OCI-M2 (cell line): ENCODE measurements around the gene CPSF2.

Experiments used
- DNase-seq: peaks from one replicate; lab custom pipeline; 2025; ENCODE audit not compliant: unreplicated experiment; lab: John Stamatoyannopoulos, UW

Gene CPSF2

DNA sequence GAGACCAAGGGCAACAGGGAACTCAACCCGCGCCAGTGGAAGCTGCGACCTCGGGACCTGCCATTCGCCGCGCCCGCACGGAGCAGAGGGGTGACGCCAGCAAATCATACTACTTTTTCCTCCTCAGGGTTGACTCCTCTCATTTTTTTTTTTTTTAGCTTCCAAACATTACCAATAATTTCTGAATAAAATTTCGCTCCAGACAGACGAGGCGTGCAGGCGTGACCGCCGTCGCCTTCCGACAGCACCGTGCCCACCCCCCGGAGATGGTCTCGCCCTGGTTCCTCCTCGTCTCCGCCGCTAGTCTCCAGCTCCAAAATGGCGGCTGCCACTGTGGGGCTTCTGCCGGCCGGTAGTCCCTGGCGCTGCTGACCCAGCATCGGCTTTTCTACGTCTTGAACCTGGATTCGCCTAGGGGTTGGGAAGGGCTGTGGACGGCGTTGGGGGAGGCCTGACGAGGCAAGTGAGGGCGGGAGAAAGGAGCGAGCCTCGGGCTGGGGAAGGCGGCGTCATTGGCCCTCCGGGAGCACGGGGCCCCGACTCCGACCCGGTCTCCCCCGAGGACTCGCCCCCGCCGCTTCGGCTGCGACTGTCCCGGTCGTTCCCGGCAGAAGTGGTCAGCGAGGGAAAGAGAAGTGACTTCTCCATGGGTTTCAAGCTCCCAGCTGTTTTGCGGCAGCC, at the start of gene CPSF2, which contains the start of gene NDUFB1:
Gene CPSF2, plus strand, starts transcription at position 300 of the 681 bp plus-strand sequence. CDS start 9,016 bp downstream, outside the sequence.
Gene NDUFB1, minus strand, starts transcription at position 37 of the 681 bp plus-strand sequence. CDS start 4,069 bp downstream, outside the sequence.
- DNase-seq = peak; percentile 48

DNA sequence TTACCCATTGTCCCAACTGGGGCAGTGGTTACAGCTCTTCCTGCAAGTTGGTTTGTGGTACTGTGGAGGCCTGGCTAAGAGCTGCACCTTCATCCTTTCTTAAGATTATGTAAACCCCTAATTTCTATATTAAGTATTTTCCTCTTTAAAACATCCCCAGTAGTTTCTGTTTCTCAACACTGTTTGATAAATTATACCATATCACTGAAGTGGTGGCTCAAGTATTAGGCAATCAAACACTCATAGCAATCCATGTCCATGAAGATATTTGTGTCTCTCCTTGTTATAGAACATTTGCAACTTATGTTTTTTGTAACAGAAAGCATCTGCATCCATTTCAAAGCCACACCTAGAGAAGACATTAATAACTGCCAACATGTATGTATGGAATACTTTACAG, 47.2 kb upstream of the CPSF2 start:
- no peak for DNase-seq

DNA sequence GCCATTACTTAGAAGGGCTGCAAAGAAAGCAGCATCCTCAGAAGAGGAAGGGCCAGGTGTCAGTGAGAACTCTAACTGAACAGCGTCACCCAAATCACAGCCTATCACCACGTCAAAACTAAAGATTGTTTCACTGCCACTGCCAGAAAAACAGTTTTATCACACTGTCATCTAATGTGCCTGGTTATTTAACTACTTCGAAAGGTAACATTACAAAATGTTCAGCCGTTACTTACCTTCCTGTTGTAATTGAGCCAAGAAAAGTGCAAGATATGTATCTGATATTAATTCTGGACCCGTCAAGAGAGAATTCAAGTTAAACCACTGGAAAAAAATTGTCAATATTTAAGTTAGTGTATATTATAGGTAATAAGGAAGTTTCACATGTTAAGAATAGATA, 33.3 kb upstream of the CPSF2 start:
- no peak for DNase-seq

DNA sequence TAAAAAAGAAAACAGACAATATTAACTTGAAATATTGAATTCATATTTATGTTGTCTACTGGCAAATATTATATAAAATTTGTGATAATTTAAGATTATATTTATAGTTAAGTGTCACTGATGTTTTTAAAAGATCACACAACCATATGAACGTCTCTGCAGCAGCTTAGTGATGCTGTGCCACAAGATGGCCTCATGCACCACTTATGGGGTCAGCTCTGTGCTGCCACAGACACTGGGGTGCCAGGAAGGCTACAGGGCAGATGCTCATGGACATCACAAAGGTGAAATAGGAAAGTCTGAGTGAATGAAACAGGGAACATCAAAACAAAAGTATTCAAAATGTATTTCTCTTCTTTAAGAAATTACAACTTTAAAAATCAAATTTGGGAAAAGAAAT, 28.4 kb upstream of the CPSF2 start:
- no peak for DNase-seq

DNA sequence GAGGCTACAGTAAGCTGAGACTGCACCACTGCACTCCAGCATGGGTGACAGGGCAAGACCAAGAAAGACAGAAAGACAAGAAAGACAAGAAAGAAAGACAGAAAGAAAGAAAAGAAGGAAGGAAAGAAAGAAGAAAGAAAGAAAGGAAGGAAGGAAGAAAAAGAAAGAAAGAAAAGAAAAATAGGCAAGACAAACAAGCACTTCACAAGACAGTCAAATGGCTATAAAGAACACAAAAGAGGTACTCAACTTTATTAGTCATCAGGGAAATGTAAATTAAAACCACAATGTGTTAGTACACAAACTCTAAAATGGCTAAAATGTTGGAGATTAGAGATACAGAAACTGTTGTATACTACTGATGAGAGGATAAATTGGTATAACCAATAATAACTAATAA, 22.0 kb upstream of the CPSF2 start:
- DNase-seq = no peak

DNA sequence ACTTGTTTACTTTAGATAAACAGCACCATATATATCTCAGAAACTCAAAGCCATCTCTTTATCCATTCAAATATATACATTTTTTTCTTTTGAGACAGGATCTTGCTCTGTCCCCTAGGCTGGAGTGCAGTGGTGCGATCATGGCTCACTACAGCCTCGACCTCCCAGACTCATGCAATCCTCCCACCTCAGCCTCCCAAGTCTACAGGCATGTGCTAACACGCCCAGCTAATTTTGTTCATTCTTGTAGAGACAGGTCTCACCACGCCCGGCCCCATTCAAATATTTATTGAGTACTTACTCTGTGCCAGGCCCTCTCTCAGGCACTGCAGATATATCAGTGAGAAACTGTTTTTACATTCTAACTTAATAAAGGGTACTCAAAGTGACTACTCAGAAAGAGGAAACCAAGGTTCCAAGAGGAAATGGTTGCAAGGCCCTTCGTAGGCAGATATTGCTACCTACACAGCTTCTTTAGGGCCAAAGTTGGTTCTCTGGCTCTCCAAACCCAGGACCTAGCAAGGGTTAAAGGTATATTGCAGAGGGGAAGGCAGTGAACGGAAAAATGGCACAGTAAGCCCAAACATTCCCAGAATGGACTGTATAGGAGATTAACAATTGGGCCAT, 18.3 kb upstream of the CPSF2 start:
- DNase-seq = no peak

DNA sequence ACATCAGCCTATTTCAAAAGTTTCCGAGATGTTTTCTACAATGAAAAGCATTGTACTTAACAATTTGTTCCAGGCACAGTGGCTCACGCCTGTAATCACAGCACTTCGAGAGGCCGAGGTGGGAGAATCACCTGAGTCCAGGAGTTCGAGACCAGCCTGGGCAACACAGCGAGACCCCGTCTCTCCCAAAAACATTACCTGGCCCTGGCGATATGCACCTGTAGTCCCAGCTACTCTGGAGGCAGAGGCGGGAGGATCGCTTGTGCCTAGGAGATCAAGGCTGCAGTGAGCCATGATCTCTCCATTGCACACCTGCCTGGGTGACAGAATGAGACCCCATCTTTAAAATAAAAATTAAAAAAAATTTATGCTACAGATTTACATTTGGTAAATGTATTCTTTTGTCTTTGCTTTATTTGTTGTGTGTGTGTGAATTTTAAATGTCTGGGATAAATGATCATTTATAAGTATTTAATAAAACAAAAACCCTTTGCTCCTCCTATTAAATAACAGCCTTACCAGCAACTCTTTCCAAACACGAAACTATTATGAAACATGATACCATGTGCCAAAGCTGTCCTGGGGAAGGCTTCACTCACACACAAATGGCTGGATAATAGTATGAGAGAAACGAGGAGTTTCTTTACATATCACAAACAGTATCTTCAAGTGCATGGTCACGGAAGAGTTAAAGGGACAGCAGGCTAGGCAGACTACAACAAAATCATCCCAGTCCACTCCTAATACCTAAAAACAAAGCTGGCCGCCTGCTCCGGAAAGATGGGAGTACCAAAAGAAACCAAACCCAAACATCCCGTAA, 16.5 kb upstream of the CPSF2 start:
- no peak for DNase-seq

DNA sequence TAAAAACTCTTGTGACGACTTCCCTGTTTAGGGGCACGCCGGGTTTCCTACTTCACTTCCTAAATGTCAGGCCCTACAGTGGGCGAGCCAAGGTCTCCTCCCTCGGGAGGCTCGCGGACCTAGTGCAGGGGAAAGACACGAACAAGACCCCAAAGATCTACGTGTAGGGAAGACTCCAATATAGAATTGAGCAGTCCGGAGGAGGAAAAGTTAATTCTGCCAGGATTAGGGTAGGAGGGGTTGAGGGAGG, 16.0 kb upstream of the CPSF2 start:
- no peak for DNase-seq

DNA sequence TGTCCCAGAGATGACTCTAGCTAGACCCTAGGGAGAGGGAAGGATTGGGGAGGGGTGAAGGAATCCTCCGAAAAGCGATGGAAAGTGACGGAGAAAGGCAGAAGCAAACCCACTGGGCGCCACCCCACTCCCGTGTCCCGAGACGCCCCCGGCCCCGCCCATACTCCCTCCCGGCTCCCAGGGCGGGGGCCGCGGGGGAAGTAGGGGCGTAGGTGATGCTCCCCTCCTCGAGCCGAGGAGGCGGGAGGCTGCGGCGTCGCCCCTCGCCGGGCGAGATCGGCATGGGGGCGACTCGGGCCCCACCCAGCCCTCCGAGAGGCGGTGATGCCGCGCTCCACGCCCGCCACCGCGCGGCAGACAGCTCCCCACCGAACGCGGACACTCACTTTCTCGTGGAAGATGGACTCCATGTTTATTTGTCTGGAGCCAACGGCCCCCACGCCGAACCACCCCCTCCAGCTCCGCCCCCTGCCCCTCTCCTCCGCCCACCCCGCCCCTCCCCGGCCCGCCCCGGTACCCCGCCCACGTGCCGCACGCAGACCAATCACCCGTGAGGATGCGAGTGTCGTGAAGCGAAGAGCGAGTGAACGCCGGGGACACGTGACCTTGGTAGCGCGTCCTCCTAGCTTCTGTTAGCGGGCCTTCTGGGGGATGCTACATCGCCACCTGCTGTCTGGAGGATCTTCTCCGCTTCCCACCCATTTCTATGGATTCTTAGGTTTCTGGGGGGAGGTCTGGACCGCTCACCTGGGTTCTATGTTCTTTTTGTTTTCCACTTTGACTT, 15.4 kb upstream of the CPSF2 start, which contains the start of gene ATXN3:
Gene ATXN3, minus strand, starts transcription at position 440 of the 784 bp plus-strand sequence. Its CDS starts 30 bp downstream, at position 410.
- peak; percentile 79 for DNase-seq

DNA sequence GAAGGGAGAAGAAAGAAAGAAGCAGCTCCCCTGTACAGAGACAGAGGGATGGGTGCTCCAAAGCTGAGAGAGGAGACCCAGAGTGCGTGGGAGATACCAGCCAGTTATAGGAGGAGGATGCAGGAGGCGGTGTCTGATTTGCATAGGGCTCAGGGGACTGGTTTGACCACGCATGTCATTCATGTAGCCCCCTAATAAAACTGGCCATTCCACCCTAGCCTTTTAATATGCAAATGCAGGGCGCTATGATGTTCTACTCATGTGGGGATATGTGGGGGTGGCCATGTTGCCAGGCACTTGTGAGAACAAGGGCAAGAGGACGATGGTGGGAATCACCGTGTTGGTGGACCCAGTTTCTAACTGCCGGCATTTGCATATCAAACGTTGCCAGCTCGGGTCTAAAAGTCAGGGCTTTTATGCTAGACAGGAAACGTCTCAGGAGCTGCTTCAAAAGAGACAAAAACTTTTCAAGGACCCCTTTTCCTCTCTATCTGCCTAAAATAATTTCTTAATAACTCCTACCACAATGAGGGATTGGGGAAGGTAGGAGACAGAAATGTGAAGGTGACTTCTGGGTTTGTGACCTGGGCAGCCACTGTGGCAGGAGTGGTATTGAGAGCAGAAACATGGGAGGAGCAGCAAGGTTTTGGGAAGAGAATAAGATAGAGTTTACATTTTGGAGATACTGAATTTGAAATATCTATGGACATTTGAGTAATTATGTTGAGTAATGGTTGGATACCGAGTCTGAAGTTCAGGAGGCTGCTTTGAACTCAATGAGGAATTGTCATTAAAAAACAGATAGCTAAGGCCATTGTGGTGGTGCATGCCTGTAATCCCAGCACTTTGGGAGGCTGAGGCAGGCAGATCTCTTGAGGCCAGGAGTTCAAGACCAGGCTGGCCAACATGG, 13.2 kb upstream of the CPSF2 start:
- no peak for DNase-seq

DNA sequence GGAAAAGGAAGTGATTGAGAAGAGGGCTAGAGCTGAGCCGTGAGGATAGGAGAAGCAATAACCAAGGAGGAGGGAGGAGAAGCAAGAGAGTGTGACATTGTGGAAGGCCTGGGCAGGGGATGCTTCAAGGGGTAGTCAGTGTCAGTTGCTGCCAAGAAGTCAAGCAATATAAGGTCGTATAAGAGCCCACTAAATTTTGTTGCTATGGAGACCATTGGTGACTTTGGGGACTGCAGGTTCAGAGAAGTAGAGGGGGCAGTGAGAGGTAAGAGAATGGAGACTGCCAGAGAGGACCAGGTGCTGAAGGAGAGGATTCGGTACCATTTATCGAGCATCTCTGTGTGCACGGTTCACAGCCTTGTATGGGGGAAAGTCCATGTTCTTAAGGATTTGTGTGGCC, 12.3 kb upstream of the CPSF2 start:
- DNase-seq = no peak

DNA sequence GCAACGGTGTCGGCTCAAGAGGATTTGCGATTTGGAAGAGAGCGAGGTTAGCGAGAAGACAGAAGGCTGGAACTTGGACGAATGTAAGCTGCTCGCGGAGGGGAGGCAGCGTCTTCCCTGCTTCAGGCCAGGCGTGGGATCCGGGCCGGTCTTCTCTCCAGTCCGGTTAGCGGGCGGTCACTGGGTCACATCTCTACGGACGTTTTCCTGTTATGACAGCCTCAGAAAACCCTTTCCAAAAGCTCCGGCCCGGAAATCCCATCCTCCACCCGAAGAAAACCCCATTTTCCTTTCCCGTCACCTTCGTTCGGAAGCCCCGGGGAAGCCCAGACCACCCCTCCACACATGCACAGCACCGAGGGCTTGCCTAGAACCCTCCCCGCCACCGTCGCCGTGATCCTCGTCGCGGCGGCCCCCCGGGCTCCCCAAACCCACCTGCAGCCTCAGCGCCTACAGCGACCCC, 531 bp upstream of the CPSF2 start:
- DNase-seq = no peak

DNA sequence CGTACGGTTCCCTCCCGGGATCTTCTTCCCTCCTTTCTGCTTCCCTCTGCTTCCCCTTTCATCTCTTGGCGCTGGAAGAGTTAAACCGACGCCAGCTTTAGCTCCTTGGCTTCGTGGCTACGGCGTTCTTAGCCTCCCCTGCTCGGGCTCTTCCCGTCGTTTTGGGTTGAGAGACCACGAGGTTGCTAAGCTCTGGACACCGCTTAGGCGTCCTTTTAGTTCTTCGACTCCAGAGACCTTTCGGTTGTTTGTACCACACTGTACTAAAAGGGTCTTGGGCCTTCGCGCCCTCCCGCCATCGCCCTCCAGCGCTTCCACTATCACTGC, 545 bp downstream of the CPSF2 start:
- DNase-seq = peak; percentile 28

DNA sequence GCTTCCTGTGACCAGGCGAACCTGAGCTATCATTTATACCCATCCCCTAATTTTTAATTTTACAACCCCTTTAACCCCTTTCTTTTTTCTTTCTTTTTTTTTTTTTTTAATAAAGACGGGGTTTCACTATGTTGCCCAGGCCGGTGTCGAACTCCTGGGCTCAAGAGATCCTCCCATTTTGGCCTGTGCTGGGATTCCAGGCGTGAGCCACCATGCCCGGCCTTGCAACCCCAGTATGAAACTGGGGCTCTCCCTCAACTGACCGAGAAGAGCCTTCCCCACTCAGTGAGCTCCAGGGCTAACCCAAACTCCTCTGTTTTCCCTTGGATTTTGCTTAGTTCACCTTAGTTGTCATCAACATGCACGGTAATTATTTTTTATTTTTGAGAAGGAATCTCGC, 992 bp downstream of the CPSF2 start:
- no peak for DNase-seq

DNA sequence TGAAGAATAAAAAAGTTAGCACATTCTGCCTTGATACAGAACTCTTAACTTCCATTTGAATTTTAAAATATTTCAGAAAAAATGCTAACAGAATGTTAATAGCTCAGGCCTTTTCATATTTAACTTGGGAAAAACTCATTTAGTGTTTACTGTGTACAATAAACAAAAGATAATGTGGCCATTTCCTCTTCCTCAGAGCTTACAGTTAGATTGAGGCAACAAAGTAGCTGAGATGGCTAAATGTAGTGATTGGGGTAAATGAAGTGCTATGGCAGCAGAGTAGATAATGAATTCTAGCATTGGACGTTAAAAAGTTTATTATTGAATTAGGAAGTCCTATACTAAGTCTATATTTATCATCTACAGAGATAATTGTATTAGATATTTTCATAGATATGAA, 12.7 kb downstream of the CPSF2 start:
- DNase-seq = no peak

DNA sequence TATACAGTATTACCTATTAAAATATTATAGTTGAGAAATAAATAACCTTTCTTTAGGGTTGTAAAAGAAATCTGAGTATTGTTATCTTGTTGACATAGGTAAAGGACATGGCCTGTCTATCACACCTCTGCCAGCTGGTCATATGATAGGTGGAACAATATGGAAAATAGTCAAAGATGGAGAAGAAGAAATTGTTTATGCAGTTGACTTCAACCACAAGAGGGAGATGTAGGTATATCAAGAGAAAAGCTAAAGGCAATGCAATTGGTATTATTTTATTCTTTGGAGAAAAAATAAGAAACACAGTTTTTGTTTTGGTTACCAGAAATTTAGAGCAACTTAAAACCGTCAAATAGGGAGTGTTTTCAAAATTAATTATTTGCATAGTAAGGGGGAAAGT, 13.5 kb downstream of the CPSF2 start:
- no peak for DNase-seq

DNA sequence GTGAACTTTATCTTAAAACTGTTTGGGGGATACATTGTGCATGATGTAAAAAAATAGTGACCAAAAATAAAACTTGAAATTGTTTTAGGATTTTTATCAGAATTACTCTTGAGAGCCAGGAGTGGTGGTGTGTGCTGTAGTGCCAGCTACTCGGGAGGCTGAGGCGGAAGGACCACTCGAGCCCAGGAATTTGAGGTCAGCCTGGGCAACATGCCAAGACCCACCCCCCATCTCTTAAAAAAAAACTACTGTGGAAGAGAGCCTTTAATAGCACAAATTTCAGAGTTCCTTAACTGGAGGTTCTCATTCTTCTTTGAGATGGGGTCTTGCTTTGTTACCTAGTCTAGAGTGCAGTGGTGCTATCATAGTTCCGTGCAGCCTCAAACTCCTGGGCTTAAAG, 21.5 kb downstream of the CPSF2 start:
- no peak for DNase-seq

DNA sequence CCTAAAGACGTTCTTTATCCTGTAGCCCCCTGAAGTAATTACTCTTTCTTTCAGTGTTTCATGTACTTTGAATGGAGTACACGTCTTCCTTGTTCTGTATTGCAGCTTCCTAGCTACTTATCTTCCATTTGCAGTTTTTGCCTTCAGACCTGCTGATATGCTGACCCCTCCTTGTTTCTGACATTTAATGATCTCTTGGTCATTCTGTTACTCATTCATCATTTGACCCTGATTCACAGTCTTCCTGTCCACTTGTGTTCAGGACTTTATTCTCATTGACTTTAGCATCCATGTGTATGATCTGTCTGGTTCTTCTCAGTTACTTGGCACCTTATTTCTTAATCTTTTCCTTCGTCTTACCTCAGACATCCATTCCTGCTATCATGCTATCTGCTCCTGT, 22.2 kb downstream of the CPSF2 start:
- DNase-seq = no peak

DNA sequence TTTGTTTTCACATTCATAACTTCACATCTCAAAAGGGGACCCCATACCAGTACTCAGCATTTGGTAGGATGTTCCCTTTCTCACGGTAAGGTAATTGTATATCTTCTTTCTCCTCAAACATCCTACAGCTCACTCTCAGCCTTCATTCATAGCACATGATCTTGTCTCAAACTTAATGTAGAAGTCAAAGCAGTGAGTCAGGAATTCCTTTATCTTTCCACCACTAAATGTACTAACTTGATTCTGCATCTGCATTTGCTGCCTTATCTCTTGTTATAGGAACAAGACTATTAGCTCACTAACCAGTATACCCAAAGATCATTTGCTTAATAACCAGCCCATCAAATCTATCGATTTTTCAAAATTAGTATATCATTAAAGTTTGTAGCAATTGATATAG, 22.9 kb downstream of the CPSF2 start:
- DNase-seq = no peak

DNA sequence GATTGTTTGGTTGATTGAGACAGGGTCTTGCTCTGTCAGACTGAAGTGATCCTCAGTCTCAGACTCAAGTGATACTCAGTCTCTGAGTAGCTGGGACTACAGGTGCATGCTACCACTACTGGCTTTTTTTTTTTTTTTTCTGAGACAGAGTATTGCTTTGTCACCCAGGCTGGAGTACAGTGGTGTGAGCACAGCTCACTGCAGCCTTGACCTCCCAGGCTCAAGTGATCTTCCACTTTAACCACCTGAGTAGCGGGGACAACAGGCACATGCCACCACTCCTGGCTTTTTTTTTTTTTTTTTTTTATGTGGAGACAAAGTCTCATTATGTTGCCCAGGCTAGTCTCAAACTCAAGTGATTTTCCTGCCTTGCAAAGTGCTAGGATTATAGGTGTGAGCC, 31.8 kb downstream of the CPSF2 start:
- DNase-seq = no peak
